ENCODE measurements around the gene FUZ.

Gene FUZ

DNA sequence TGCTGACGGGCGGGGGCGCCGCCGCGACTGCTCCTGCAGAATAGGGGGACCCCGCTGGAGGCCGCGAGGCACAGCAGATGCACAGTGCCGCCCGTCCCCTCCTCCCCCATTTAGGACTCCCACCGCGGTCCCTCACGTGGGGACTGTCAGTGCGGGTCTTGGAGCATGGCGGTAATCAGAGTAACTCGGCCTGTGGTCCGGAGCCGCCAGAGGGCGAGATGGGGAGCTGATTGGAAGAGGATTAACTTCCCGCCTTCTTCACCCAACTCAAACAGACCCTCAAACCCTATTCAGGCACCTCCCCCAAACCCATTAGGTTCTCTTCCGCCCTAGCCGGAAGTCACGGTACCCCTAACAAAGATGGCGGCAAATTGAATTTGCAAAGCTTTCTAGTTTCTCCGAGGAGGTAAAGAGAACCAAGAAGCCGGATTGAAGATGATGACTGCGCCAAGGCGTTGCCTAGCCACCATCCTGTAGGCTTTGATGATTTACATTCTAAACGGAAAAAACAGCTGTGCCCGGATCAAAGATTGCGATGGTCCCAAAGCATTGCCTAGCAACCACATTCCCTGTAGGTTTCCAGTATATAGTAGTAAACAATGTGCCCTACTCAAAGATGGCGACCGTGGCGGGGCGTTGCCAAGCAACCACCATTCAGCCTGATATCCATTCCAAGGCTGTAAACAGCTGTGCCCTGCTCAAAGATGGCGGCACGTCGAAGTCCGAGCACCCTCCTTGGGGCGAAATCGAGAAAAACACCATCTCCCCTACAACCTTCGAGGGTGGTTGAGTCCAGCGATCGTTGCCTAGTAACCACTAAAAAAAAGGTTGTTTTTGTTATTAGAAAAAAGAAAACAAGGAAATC lies at the start of gene FUZ:
TSS of gene FUZ (minus strand) at position 296 of the 865 bp plus-strand sequence. CDS start at position 110, 186 bp downstream.
- DNase-seq (ENCODE audit: low read depth, low spot score), result peak; percentile 89
- CTCF ChIA-PET, result interaction anchor here (0.8 to 1.2 kb wide), 5 partner anchors 9 to 132 kb away, joined by 3 to 4 read pairs (median 4); no protein-coding TSS in a partner anchor
- H3K4me3 ChIP-seq (ENCODE audit: low read depth, low read length), result peak within 1 kb of the TSS; percentile 75
- peak; percentile 41 for TF ChIP-seq CTCF (IDR thresholded peaks at IDR 0.05; ENCODE audit: insufficient read depth, low read length, missing control alignments)
- POLR2A ChIA-PET, result interaction anchor here (0.8 kb wide), 1 partner anchor 35 kb away, joined by 4 read pairs; no protein-coding TSS in a partner anchor

DNA sequence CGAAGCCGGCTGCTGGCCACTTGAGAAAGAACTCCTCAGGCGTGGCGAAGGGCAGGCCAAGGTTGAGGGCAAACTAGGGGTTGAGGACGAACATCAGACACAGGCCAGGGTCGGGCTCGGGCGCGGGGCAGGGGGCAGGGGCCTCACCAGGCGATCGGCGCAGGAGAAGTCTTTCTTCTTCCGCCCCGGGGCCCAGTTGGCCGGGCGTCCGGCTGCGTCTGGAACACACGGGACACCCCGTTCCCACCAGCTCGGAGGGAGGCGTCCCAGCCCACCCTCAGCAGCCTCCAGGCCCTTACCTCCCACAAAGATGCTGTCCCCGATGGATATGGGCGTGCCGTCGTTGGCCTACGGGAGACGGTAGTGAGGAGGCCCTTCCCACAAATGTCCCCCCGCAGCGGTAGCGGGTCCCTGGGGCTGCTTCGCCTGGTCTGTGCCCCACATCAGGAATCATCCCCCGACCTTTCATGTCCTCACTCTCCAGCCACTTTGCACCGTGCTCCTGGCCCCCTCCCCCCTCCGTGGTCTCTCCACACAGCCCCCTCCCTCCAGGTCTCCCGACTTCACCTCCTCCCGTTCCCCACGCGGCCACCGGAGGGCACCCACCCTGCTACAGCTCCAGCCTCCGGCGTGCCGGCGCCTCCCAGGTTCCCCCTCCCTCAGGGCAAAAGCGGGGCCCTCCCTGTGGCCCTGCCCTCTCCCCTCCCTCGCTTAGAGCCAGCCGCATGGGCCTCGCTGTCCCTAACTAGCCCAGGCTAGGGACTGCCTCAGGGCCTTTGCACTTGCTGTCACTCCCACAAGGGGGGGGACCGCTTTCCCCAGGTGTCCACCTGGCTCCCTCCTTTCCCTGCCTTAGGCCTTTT lies 49.5 kb upstream of the FUZ start:
- ChIA-PET POLR2A (interaction anchor here (1.2 to 1.8 kb wide), 3 partner anchors 12 to 15 kb away, joined by 3 to 6 read pairs (median 5); partner anchors contain the start of gene PTOV1), CTCF (interaction anchor here (1.2 to 1.4 kb wide), 2 partner anchors 53 to 274 kb away, joined by 3 to 4 read pairs; no protein-coding TSS in a partner anchor)
- no peak overlapping the region for H3K4me3 ChIP-seq (ENCODE audit: low read depth, low read length)
- DNase-seq (ENCODE audit: low read depth, low spot score), result no peak
- peak; percentile 28 for TF ChIP-seq CTCF (IDR thresholded peaks at IDR 0.05; ENCODE audit: insufficient read depth, low read length, missing control alignments)

- TF ChIP-seq CTCF (IDR thresholded peaks at IDR 0.05; ENCODE audit: insufficient read depth, low read length, missing control alignments), result no peak
- H3K4me3 ChIP-seq (ENCODE audit: low read depth, low read length), result no peak overlapping the region
- DNase-seq (ENCODE audit: low read depth, low spot score), result no peak
- ChIA-PET CTCF (interaction anchor here (1.4 kb wide), 1 partner anchor 274 kb away, joined by 4 read pairs; no protein-coding TSS in a partner anchor), POLR2A (interaction anchor here (1.2 to 1.8 kb wide), 3 partner anchors 8 to 14 kb away, joined by 3 to 6 read pairs (median 5); partner anchors contain the start of gene PTOV1)
These were observed 48.7 kb upstream of the FUZ start for GRCh38 chr19:49861541-49862378.

GRCh38 chr19:49861107-49861506 lies 48.0 kb upstream of the FUZ start:
- TF ChIP-seq CTCF (IDR thresholded peaks at IDR 0.05; ENCODE audit: insufficient read depth, low read length, missing control alignments), result no peak
- ChIA-PET POLR2A (interaction anchor here (1.3 to 1.8 kb wide), 2 partner anchors 8 to 11 kb away, joined by 3 to 6 read pairs; partner anchors contain the start of gene PTOV1), CTCF (no interaction called here)
- DNase-seq (ENCODE audit: low read depth, low spot score), result no peak
- H3K4me3 ChIP-seq (ENCODE audit: low read depth, low read length), result no peak overlapping the region

DNA sequence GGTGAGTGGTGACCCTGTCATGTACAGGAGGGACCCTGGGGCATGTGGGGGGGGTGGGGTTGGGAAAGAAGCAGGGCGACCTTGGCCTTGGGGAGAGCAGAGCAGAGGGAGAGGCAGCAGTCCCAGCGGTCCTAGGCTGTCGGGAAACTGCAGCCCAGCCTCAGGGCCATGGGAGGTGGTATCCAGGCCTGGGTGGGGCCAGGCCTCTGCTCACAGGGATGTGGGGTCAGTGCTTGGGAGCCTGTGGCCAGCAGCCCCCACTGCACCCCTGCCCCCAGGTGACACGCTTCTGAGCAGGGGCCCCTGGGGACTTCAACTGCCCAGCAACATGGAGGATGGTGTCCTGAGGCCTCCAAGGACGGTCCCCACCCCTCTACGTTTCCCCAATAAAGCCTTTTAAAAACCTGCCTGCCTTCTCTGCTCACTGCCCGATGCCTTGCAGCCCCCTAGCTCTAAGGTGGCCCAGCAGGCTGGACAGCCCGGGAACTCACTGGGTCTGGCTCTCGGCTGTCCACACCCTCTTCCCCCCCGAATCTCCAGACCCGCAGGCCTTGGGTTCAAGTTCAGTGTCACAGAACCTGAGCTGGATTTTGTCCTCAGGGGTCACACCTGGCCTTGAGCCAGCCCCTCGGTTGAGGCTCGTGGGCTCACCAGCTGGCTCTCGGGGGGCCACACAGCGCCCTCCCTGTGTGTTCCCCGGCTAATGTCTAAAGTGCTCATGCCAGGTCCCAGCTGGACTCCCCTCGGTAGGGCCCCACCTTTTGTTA lies 47.4 kb upstream of the FUZ start:
- H3K4me3 ChIP-seq (ENCODE audit: low read depth, low read length), result no peak overlapping the region
- ChIA-PET CTCF (no interaction called here), POLR2A (interaction anchor here (1.3 to 1.8 kb wide), 2 partner anchors 9 to 10 kb away, joined by 3 to 6 read pairs; partner anchors contain the start of gene PTOV1)
- no peak for DNase-seq (ENCODE audit: low read depth, low spot score)
- TF ChIP-seq CTCF (IDR thresholded peaks at IDR 0.05; ENCODE audit: insufficient read depth, low read length, missing control alignments), result no peak
